Measurements from ENCODE around the gene IL23A. TPM values are rescaled to one million over a fixed set of nuclear protein-coding genes. Genes with fewer than 3 reads are reported as not detected.

IL23A gene
- total RNA-seq, 1 experiment from 2014 or later: 2.0 TPM

GRCh38 chr12:56377989-56378316 is 39.3 kb downstream of the IL23A start:
- H3K36me3 Mint-ChIP-seq (ENCODE audit: insufficient read depth in 1 of 3, low read depth in 3 of 3): peaks cover 0 to 3% (median 0%) of the 10 kb centered on the region in 3 experiments; a peak in 2 of 7 replicates
- H2BK12ac ChIP-seq (ENCODE audit: insufficient read length, low read depth, low read length): no peak overlapping the region
- H3K4me3 Mint-ChIP-seq: no peak overlapping the region

More at GRCh38 chr12:56377989-56378316, 39.3 kb downstream of the IL23A start:
- no peak overlapping the region for H2BK5ac ChIP-seq (ENCODE audit: insufficient read length, low read length)
- H3K23ac ChIP-seq (ENCODE audit: insufficient read length, low read depth, low read length): no peak overlapping the region
- no peak overlapping the region for H2BK120ac ChIP-seq (ENCODE audit: low read depth, low read length, poor library complexity, severe bottlenecking)
- H3K4me1 Mint-ChIP-seq: peaks cover 10 to 15% of the 10 kb centered on the region in 2 experiments
- H4K20me1 ChIP-seq (ENCODE audit: control insufficient read depth, insufficient read depth, insufficient read length): no peaks in the 10 kb centered on the region
- no peak overlapping the region for H3K27ac ChIP-seq (ENCODE audit: insufficient read length, low read depth, low read length)
- TF ChIP-seq CTCF (conservative IDR thresholded peaks at IDR 0.05): no peak
- H3K9me3 Mint-ChIP-seq: peaks cover 6 to 7% of the 10 kb centered on the region in 2 experiments; a peak in 4 of 5 replicates
- DNase-seq: no peak
- H3K14ac ChIP-seq (ENCODE audit: insufficient read depth, low read length): no peak overlapping the region
- H4K5ac ChIP-seq (ENCODE audit: insufficient read length, low read depth, low read length): no peak overlapping the region
- no peak overlapping the region for H3K9ac ChIP-seq (ENCODE audit: extremely low read depth, insufficient read length, low read length)
- H3K79me1 ChIP-seq (ENCODE audit: insufficient read depth, low read depth, low read length, poor library complexity, severe bottlenecking): no peaks in the 10 kb centered on the region
- no peak overlapping the region for H3K56ac ChIP-seq (ENCODE audit: insufficient read length, low read depth, low read length)
- no peak overlapping the region for H2BK20ac ChIP-seq (ENCODE audit: low read depth, low read length, poor library complexity, severe bottlenecking)
- peaks cover 3% of the 10 kb centered on the region; the same call in 1 of the 2 replicates for H3K27me3 Mint-ChIP-seq (ENCODE audit: low read depth)
- no peak overlapping the region for H3K4ac ChIP-seq (ENCODE audit: low read depth, low read length)
- H3K4me1 ChIP-seq (ENCODE audit: insufficient read depth, low read length): no peaks in the 10 kb centered on the region
- no peak overlapping the region for H3K27ac Mint-ChIP-seq
- H3T11ph ChIP-seq (ENCODE audit: low read length): no peak overlapping the region
- H2AK5ac ChIP-seq (ENCODE audit: insufficient read length, low read length): no peak overlapping the region
- no peaks in the 10 kb centered on the region for H3K23me2 ChIP-seq (ENCODE audit: insufficient read length, low read depth, low read length, poor library complexity, severe bottlenecking)
- no peaks in the 10 kb centered on the region for H3K9me3 ChIP-seq (ENCODE audit: control insufficient read depth, low read depth, low read length)
- no peak overlapping the region for H3K4me2 ChIP-seq (ENCODE audit: insufficient read depth, insufficient read length, low read length)
- no peak overlapping the region for H4K8ac ChIP-seq (replicated peaks; ENCODE audit: insufficient read length, low read depth, low read length)
- no peaks in the 10 kb centered on the region for H3K27me3 ChIP-seq (ENCODE audit: insufficient read depth, low read length)
- H2AFZ ChIP-seq (ENCODE audit: low read length): no peak overlapping the region
- H4K91ac ChIP-seq (ENCODE audit: insufficient read length, low read depth, low read length): no peak overlapping the region
- no CpG with 5 or more reads among the region's 1 CpG for WGBS (ENCODE audit: extremely low coverage, insufficient read length, low lambda C conversion rate)
- H3K18ac ChIP-seq (ENCODE audit: insufficient read length, low read depth, low read length): no peak overlapping the region
- no peaks in the 10 kb centered on the region for H3K79me2 ChIP-seq (ENCODE audit: insufficient read depth, low read length)
- H2BK15ac ChIP-seq (ENCODE audit: low read depth, low read length): no peak overlapping the region
